Measurements from ENCODE around the gene PTGES2.
"Not testable (repeated sequence)": the region's sequence is repeated elsewhere in the genome, so short reads cannot be mapped to it uniquely, and the experiment has no call there.

PTGES2 gene

GRCh38 chr9:128120061-128120740, 7.3 kb downstream of the PTGES2 start:
- H3K27me3 Mint-ChIP-seq = no peaks in the 10 kb centered on the region
- no peaks in the 10 kb centered on the region for H3K36me3 Mint-ChIP-seq
- peaks cover 13% of the 10 kb centered on the region for H3K4me1 Mint-ChIP-seq (ENCODE audit: low read depth)
- H3K27ac Mint-ChIP-seq = no peak overlapping the region
- H3K4me3 Mint-ChIP-seq = no peak overlapping the region
- H3K9me3 Mint-ChIP-seq (ENCODE audit: low read depth) = no peaks in the 10 kb centered on the region

GRCh38 chr9:128118971-128119665, 8.4 kb downstream of the PTGES2 start:
- Mint-ChIP-seq H3K4me3 (no peak overlapping the region), H3K36me3 (no peaks in the 10 kb centered on the region), H3K27ac (no peak overlapping the region), H3K9me3 (ENCODE audit: low read depth) (no peaks in the 10 kb centered on the region), H3K27me3 (no peaks in the 10 kb centered on the region), H3K4me1 (ENCODE audit: low read depth) (peaks cover 7% of the 10 kb centered on the region)

DNA sequence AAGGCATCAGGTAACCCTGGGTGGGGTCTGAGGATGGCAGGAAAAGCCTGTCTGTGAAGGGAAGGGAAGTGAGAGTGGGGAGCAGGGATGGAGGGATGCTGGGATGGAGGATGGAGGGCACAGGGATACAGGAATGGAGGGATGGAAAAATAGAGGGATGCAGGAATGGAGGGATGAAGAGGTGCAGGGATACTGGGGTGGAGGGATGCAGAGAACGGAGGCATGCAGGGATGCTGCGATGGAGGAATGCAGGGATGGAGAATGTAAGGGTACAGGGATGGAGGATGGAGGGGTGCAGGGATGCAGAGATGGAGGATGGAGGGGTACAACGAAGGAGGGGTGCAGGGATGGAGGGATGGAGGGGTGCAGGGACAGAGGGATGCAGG, 9.1 kb downstream of the PTGES2 start:
- H3K4me3 Mint-ChIP-seq = no peak overlapping the region
- peaks cover 7% of the 10 kb centered on the region for H3K4me1 Mint-ChIP-seq (ENCODE audit: low read depth)
- H3K9me3 Mint-ChIP-seq (ENCODE audit: low read depth) = no peaks in the 10 kb centered on the region
- peaks cover under 1% of the 10 kb centered on the region for H3K36me3 Mint-ChIP-seq
- no peak overlapping the region for H3K27ac Mint-ChIP-seq
- H3K27me3 Mint-ChIP-seq = no peaks in the 10 kb centered on the region

DNA sequence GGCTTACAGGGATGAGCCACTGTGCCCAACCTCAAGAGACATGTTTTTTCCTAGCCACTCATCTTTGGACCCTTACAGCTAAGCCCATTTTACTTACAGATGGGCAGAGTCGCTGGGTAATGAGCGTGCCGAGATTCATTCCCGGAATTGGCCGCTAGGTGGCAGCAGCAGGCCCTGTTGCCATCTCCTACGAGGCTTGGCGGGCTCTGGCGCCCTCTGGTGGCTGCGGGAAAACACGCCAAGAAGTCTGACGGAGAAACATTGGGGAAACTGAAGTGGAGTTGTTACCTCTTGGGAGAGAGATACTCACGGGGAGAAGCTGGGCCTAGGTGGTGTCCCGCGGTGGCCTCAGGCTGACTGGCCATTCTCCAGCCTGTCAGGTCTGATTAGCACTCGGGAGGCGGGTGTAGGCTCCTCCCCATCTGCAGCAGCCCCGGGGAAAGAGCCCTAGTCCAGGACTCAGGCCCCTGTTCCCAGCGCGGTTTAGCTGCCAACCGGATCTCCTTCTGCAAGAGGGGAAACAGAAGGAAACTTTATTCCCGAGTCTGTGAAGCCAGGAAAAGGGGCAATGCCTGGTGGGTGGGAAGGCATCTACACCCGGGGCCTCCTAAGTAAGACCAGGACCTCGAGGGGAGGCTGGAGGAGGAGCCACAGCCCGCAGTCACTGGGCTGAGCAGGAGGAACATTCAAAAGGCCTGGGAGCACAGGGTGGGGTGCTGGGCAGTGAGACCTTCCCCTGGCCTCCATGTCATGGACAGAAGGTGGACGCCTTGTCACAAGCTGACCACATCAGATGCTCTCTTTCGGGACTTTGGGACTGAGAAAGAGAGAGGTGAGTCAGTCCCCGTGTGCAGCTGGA, 9.7 kb downstream of the PTGES2 start:
- Mint-ChIP-seq H3K36me3 (peaks cover 3% of the 10 kb centered on the region), H3K9me3 (ENCODE audit: low read depth) (no peaks in the 10 kb centered on the region), H3K27me3 (no peaks in the 10 kb centered on the region), H3K27ac (no peak overlapping the region), H3K4me1 (ENCODE audit: low read depth) (peaks cover 7% of the 10 kb centered on the region), H3K4me3 (no peak overlapping the region)

DNA sequence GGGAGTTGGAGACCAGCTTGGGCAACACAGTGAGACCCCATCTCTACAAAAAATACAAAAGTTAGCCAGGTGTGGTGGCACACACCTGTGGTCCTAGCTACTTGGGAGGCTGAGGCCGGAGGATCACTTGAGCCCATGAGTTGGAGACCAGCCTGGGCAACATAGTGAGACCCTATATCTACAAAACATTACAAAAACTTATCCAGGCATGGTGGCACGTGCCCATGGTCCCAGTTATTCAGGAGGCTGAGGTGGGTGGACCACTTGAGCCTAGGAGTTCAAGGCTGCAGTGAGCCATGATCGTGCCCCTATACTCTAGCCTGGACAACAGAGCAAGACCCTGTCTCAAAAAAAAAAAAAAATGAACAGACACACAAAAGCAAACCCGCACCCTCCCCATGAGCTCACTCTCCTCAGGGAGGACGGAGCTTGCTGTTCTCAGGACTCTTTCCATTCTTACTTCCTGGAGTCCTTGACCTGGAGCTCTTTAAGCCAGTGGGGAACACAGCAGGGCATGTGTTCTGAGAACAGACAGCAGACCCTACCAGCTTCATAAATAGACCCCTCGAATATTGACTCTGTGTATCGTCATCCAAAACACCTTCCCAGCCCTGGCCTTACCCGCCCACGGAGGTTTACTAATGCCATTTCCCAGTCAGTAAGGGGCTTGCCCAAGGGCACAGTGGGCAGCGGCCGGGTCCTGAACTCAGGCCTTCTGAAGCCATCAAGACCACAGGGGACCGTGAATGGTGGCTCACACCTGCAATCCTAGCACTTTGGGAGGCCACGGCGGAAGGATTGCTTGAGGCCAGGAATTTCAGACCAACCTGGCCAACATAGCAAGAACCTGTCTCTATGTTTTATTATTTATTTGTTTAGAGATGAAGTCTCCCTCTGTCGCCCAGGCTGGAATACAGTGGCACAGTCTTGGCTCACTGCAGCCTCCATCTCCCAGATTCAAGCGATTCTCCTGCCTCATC, 11.1 kb downstream of the PTGES2 start:
- Mint-ChIP-seq H3K36me3 (peaks cover 3% of the 10 kb centered on the region), H3K4me3 (no peak overlapping the region), H3K9me3 (ENCODE audit: low read depth) (no peaks in the 10 kb centered on the region)

DNA sequence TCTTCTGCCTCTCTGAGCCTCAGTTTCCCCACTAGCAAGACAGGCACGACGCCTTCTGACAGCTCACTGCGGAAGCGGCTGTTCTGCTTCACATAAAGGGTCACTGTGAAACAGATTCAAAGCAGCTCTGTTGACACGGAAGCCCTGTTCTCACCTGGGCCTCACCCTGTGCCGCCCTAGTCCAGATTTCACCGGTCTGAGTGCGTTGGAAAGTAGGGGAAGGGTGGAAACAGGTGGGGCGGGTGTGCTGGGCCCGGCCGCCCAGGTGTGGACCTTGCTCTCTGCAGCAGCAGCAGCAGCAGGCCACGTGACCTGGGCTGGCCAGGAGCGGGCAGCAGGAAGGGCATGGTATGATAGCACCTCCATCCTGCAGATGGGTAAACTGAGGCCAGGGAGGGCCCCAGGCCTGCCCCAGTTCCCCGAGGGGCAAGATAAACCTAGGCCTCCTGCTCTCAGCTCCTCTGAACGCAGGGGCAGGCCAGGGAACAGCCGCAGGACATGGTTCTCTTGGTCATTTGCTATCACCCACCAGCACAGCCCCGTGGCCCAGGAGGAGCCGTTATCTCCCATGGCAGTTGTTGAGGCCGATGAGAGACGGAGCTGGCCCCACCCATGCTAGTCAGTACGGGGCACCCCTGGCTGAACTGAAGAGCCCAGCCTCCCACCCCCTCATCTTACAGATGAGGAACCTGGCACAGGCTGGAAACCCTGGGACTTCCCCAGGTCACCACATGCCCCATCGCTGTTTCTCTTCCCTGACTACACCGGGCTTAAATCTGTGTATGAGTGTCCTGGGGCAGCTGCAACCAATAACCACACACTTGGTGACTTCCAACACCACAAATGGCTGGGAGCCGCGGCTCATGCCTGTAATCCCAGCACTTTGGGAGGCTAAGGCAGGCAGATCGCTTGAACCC, 12.1 kb downstream of the PTGES2 start:
- no peaks in the 10 kb centered on the region for H3K9me3 Mint-ChIP-seq (ENCODE audit: low read depth)
- H3K27ac Mint-ChIP-seq = no peak overlapping the region

More for the DNA sequence above, 11.1 kb downstream of the PTGES2 start:
- Mint-ChIP-seq H3K27ac (no peak overlapping the region), H3K4me1 (ENCODE audit: low read depth) (peaks cover 7% of the 10 kb centered on the region), H3K27me3 (no peaks in the 10 kb centered on the region)

DNA sequence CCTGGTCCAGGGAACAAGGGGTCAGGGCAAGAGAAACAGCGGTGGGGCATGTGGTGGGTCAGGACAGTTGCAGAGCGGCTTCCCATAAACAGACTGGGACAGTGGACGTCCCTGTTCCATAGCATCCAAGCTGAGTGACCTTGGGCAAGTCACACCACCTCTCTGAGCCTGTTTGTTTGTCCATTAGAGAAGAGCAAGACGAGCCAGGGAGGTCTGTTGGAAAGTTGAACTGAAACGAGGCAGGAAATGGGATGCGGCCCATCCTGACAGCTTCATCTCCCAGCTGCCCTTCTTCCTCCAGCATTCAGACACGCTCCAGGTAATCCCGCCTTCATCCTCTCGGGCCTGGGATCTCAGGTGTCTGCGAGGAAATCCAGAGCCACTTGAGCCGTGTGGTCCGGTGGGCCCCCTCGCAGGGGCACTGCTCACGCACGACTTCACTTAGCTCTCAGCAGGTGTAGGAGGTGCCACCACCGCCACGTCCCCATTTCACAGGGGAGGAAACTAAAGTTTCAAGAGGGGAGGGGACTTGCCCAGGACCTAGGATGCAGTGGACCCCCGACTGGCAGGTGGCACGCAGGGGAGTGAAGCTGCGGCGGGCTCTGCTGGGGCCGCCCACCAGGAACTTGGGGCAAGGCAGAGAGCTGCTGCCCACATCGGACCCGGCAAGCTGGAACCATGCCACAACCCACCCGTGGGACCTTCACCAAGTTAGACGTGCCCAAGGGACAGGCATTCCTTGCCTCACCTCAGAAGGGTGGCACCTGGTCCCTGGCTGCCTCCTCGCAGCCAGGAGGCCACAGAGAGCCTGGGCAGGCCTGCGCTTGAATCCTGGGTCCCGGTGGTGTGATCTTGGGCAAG, 13.0 kb downstream of the PTGES2 start:
- no peaks in the 10 kb centered on the region for H3K9me3 Mint-ChIP-seq (ENCODE audit: low read depth)
- peaks cover 5% of the 10 kb centered on the region for H3K36me3 Mint-ChIP-seq
- H3K27ac Mint-ChIP-seq = no peak overlapping the region
- no peaks in the 10 kb centered on the region for H3K27me3 Mint-ChIP-seq
- H3K4me1 Mint-ChIP-seq (ENCODE audit: low read depth) = peaks cover 14% of the 10 kb centered on the region
- no peak overlapping the region for H3K4me3 Mint-ChIP-seq

More for the DNA sequence above, 12.1 kb downstream of the PTGES2 start:
- no peak overlapping the region for H3K4me3 Mint-ChIP-seq
- H3K27me3 Mint-ChIP-seq = no peaks in the 10 kb centered on the region
- peaks cover 12% of the 10 kb centered on the region for H3K4me1 Mint-ChIP-seq (ENCODE audit: low read depth)
- peaks cover 3% of the 10 kb centered on the region for H3K36me3 Mint-ChIP-seq

GRCh38 chr9:128113526-128114325, 13.8 kb downstream of the PTGES2 start:
- H3K27me3 Mint-ChIP-seq = no peaks in the 10 kb centered on the region
- no peaks in the 10 kb centered on the region for H3K9me3 Mint-ChIP-seq (ENCODE audit: low read depth)
- H3K4me1 Mint-ChIP-seq (ENCODE audit: low read depth) = peaks cover 15% of the 10 kb centered on the region
- peaks cover 6% of the 10 kb centered on the region for H3K36me3 Mint-ChIP-seq
- no peak overlapping the region for H3K27ac Mint-ChIP-seq
- H3K4me3 Mint-ChIP-seq = no peak overlapping the region

DNA sequence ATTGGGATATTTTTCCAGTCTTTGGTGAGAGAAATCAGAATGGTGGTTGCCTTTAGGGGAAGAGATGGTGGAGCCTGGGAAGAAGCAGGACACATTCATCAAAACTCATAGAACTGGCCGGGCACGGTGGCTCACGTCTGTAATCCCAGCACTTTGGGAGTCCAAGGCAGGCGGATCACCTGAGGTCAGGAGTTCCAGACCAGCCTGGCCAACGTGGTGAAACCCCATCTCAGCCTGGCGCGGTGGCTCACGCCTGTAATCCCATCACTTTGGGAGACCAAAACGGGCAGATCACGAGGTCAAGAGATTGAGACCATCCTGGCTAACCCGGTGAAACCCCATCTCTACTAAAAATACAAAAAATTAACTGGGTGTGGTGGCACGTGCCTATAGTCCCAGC, 15.8 kb downstream of the PTGES2 start:
- not testable (repeated sequence) for H3K4me1 Mint-ChIP-seq (ENCODE audit: low read depth); H3K4me3 Mint-ChIP-seq; H3K9me3 Mint-ChIP-seq (ENCODE audit: low read depth); H3K27ac Mint-ChIP-seq; H3K36me3 Mint-ChIP-seq; H3K27me3 Mint-ChIP-seq

GRCh38 chr9:128109050-128109709, 18.3 kb downstream of the PTGES2 start:
- H3K36me3 Mint-ChIP-seq = peaks cover 6% of the 10 kb centered on the region
- no peaks in the 10 kb centered on the region for H3K9me3 Mint-ChIP-seq (ENCODE audit: low read depth)
- peaks cover 19% of the 10 kb centered on the region for H3K4me1 Mint-ChIP-seq (ENCODE audit: low read depth)
- H3K27me3 Mint-ChIP-seq = no peaks in the 10 kb centered on the region
- H3K4me3 Mint-ChIP-seq = no peak overlapping the region
- no peak overlapping the region for H3K27ac Mint-ChIP-seq

- H3K4me1 Mint-ChIP-seq (ENCODE audit: low read depth) = peaks cover 25% of the 10 kb centered on the region
- no peak overlapping the region for H3K4me3 Mint-ChIP-seq
- no peaks in the 10 kb centered on the region for H3K27me3 Mint-ChIP-seq
- peaks cover 6% of the 10 kb centered on the region for H3K36me3 Mint-ChIP-seq
- no peaks in the 10 kb centered on the region for H3K9me3 Mint-ChIP-seq (ENCODE audit: low read depth)
- H3K27ac Mint-ChIP-seq = no peak overlapping the region
These were observed 19.1 kb downstream of the PTGES2 start for GRCh38 chr9:128108269-128109049.

All from activated naive CD8-positive, alpha-beta T cell (primary cell).